Measurements from ENCODE around the gene ATG2A. TPM values are rescaled to one million over a fixed set of nuclear protein-coding genes. Genes with fewer than 3 reads are reported as not detected.
A peak's percentile ranks its signal among the peaks of the same experiment; 100 is the strongest.

ATG2A gene
- total RNA-seq, 1 donor from 2014 or later = 22.4 TPM

- no peak for TF ChIP-seq CTCF (IDR thresholded peaks at IDR 0.05; ENCODE audit: unreplicated experiment)
- no peak for DNase-seq (ENCODE audit: low spot score)
- peaks cover 9% of the 10 kb centered on the region for H3K27me3 Mint-ChIP-seq (ENCODE audit: unreplicated experiment)
- H3K9me3 Mint-ChIP-seq (ENCODE audit: unreplicated experiment) = no peaks in the 10 kb centered on the region
- peak overlapping the region; percentile 62 for H3K27ac Mint-ChIP-seq (ENCODE audit: unreplicated experiment)
- peak overlapping the region; percentile 22 for H3K4me3 Mint-ChIP-seq (ENCODE audit: unreplicated experiment)
- no peaks in the 10 kb centered on the region for H3K4me1 Mint-ChIP-seq (ENCODE audit: unreplicated experiment)
- peaks cover 28% of the 10 kb centered on the region for H3K36me3 Mint-ChIP-seq (ENCODE audit: low read depth, unreplicated experiment)
Measured at GRCh38 chr11:64900263-64900678, 16.7 kb downstream of the ATG2A start.

GRCh38 chr11:64898541-64898940 is 18.5 kb downstream of the ATG2A start:
- DNase-seq (ENCODE audit: low spot score) = no peak
- Mint-ChIP-seq H3K27ac (ENCODE audit: unreplicated experiment) (no peak overlapping the region), H3K4me1 (ENCODE audit: unreplicated experiment) (no peaks in the 10 kb centered on the region), H3K27me3 (ENCODE audit: unreplicated experiment) (peaks cover 9% of the 10 kb centered on the region), H3K36me3 (ENCODE audit: low read depth, unreplicated experiment) (peaks cover 23% of the 10 kb centered on the region), H3K4me3 (ENCODE audit: unreplicated experiment) (no peak overlapping the region), H3K9me3 (ENCODE audit: unreplicated experiment) (no peaks in the 10 kb centered on the region)
- no peak for TF ChIP-seq CTCF (IDR thresholded peaks at IDR 0.05; ENCODE audit: unreplicated experiment)

GRCh38 chr11:64898076-64898445 is 18.9 kb downstream of the ATG2A start:
- no peak for TF ChIP-seq CTCF (IDR thresholded peaks at IDR 0.05; ENCODE audit: unreplicated experiment)
- H3K4me1 Mint-ChIP-seq (ENCODE audit: unreplicated experiment) = no peaks in the 10 kb centered on the region
- no peaks in the 10 kb centered on the region for H3K9me3 Mint-ChIP-seq (ENCODE audit: unreplicated experiment)
- H3K27ac Mint-ChIP-seq (ENCODE audit: unreplicated experiment) = no peak overlapping the region
- peaks cover 23% of the 10 kb centered on the region for H3K36me3 Mint-ChIP-seq (ENCODE audit: low read depth, unreplicated experiment)
- H3K27me3 Mint-ChIP-seq (ENCODE audit: unreplicated experiment) = peaks cover 9% of the 10 kb centered on the region
- H3K4me3 Mint-ChIP-seq (ENCODE audit: unreplicated experiment) = no peak overlapping the region
- DNase-seq (ENCODE audit: low spot score) = no peak

- Mint-ChIP-seq H3K36me3 (ENCODE audit: low read depth, unreplicated experiment) (peaks cover 23% of the 10 kb centered on the region), H3K4me1 (ENCODE audit: unreplicated experiment) (no peaks in the 10 kb centered on the region), H3K9me3 (ENCODE audit: unreplicated experiment) (no peaks in the 10 kb centered on the region), H3K27me3 (ENCODE audit: unreplicated experiment) (peaks cover 9% of the 10 kb centered on the region), H3K27ac (ENCODE audit: unreplicated experiment) (no peak overlapping the region), H3K4me3 (ENCODE audit: unreplicated experiment) (no peak overlapping the region)
- no peak for DNase-seq (ENCODE audit: low spot score)
- no peak for TF ChIP-seq CTCF (IDR thresholded peaks at IDR 0.05; ENCODE audit: unreplicated experiment)
Measured at GRCh38 chr11:64897381-64898075, 19.5 kb downstream of the ATG2A start.

GRCh38 chr11:64896448-64897022 is 20.5 kb downstream of the ATG2A start:
- no peak overlapping the region for H3K4me3 Mint-ChIP-seq (ENCODE audit: unreplicated experiment)
- no peak overlapping the region for H3K27ac Mint-ChIP-seq (ENCODE audit: unreplicated experiment)
- DNase-seq (ENCODE audit: low spot score) = no peak
- peaks cover 12% of the 10 kb centered on the region for H3K27me3 Mint-ChIP-seq (ENCODE audit: unreplicated experiment)
- TF ChIP-seq CTCF (IDR thresholded peaks at IDR 0.05; ENCODE audit: unreplicated experiment) = no peak
- H3K36me3 Mint-ChIP-seq (ENCODE audit: low read depth, unreplicated experiment) = peaks cover 21% of the 10 kb centered on the region
- no peaks in the 10 kb centered on the region for H3K4me1 Mint-ChIP-seq (ENCODE audit: unreplicated experiment)
- H3K9me3 Mint-ChIP-seq (ENCODE audit: unreplicated experiment) = no peaks in the 10 kb centered on the region

Measured in endothelial cell (in vitro differentiated cells).